ENCODE data around the gene EPHA4.

EPHA4 gene

GRCh38 chr2:221370076-221370856 lies 201.8 kb downstream of the EPHA4 start:
- H3K9me3 ChIP-seq: no peaks in the 10 kb centered on the region
- no peak for DNase-seq
- H3K4me3 ChIP-seq: no peak overlapping the region
- H3K36me3 ChIP-seq: no peaks in the 10 kb centered on the region
- TF ChIP-seq, protein P1, sequence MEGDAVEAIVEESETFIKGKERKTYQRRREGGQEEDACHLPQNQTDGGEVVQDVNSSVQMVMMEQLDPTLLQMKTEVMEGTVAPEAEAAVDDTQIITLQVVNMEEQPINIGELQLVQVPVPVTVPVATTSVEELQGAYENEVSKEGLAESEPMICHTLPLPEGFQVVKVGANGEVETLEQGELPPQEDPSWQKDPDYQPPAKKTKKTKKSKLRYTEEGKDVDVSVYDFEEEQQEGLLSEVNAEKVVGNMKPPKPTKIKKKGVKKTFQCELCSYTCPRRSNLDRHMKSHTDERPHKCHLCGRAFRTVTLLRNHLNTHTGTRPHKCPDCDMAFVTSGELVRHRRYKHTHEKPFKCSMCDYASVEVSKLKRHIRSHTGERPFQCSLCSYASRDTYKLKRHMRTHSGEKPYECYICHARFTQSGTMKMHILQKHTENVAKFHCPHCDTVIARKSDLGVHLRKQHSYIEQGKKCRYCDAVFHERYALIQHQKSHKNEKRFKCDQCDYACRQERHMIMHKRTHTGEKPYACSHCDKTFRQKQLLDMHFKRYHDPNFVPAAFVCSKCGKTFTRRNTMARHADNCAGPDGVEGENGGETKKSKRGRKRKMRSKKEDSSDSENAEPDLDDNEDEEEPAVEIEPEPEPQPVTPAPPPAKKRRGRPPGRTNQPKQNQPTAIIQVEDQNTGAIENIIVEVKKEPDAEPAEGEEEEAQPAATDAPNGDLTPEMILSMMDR (IDR thresholded peaks at IDR 0.05): no peak
- intact Hi-C loops (cut with DNase I; ENCODE audit: low total_unique reads): no loop called here
- no peaks in the 10 kb centered on the region for H3K4me1 ChIP-seq
- H3K27me3 ChIP-seq: peaks cover 0 to 30% of the 10 kb centered on the region in 2 donors
- H3K27ac ChIP-seq: no peak overlapping the region
